Mucosa of stomach (tissue), 1 donor: Measurements from ENCODE around the gene JAG2.

Experiments used
- H3K27me3 ChIP-seq: one replicate; pipeline ENCODE4 v1.7.0; 2013; ENCODE audit warnings: mild to moderate bottlenecking, low read length; ENCODE audit not compliant: control insufficient read depth, insufficient read depth
- H3K36me3 ChIP-seq: one replicate; pipeline ENCODE4 v1.7.0; 2013; ENCODE audit warnings: low read length; ENCODE audit not compliant: control insufficient read depth, insufficient read depth
- H3K4me1 ChIP-seq: one replicate; pipeline ENCODE4 v1.7.0; 2013; ENCODE audit warnings: mild to moderate bottlenecking, low read length; ENCODE audit not compliant: control insufficient read depth, insufficient read depth
- H3K4me3 ChIP-seq: one replicate; pipeline ENCODE4 v1.7.0; 2013; ENCODE audit warnings: low read length
- H3K9ac ChIP-seq: one replicate; pipeline ENCODE4 v1.7.0; 2013; ENCODE audit warnings: mild to moderate bottlenecking, low read length, moderate library complexity
- H3K9me3 ChIP-seq: one replicate; pipeline ENCODE4 v1.7.0; 2013; ENCODE audit warnings: mild to moderate bottlenecking, low read length, moderate library complexity; ENCODE audit not compliant: control insufficient read depth
- donor health status: Pancreatic carcinoma.

JAG2 gene

GRCh38 chr14:105177082-105177481, 8.5 kb upstream of the JAG2 start:
- H3K4me3 ChIP-seq = no peak overlapping the region
- H3K27me3 ChIP-seq = peaks cover 5% of the 10 kb centered on the region
- no peak overlapping the region for H3K9ac ChIP-seq
- no peaks in the 10 kb centered on the region for H3K9me3 ChIP-seq
- no peaks in the 10 kb centered on the region for H3K36me3 ChIP-seq
- H3K4me1 ChIP-seq = peaks cover 13% of the 10 kb centered on the region

- Histone ChIP-seq H3K36me3 (no peaks in the 10 kb centered on the region), H3K9me3 (no peaks in the 10 kb centered on the region), H3K4me1 (peaks cover 11% of the 10 kb centered on the region), H3K9ac (no peak overlapping the region), H3K27me3 (peaks cover 7% of the 10 kb centered on the region), H3K4me3 (no peak overlapping the region)
Observed at GRCh38 chr14:105176513-105176912, 7.9 kb upstream of the JAG2 start.

GRCh38 chr14:105173901-105174894, 5.6 kb upstream of the JAG2 start:
- Histone ChIP-seq H3K9ac (no peak overlapping the region), H3K36me3 (no peaks in the 10 kb centered on the region), H3K4me1 (peaks cover 20% of the 10 kb centered on the region), H3K27me3 (peaks cover 24% of the 10 kb centered on the region), H3K9me3 (no peaks in the 10 kb centered on the region), H3K4me3 (no peak overlapping the region)

GRCh38 chr14:105173145-105173544, 4.6 kb upstream of the JAG2 start:
- H3K4me3 ChIP-seq = no peak overlapping the region
- peaks cover 20% of the 10 kb centered on the region for H3K4me1 ChIP-seq
- H3K9me3 ChIP-seq = no peaks in the 10 kb centered on the region
- no peaks in the 10 kb centered on the region for H3K36me3 ChIP-seq
- peaks cover 26% of the 10 kb centered on the region for H3K27me3 ChIP-seq
- no peak overlapping the region for H3K9ac ChIP-seq

- H3K36me3 ChIP-seq = no peaks in the 10 kb centered on the region
Observed at GRCh38 chr14:105172476-105172875, 3.9 kb upstream of the JAG2 start.

GRCh38 chr14:105171004-105171673, 2.6 kb upstream of the JAG2 start:
- Histone ChIP-seq H3K9ac (no peak overlapping the region), H3K9me3 (no peaks in the 10 kb centered on the region), H3K4me3 (no peak overlapping the region), H3K27me3 (peaks cover 38% of the 10 kb centered on the region), H3K36me3 (no peaks in the 10 kb centered on the region), H3K4me1 (peaks cover 20% of the 10 kb centered on the region)

More at GRCh38 chr14:105172476-105172875, 3.9 kb upstream of the JAG2 start:
- no peaks in the 10 kb centered on the region for H3K9me3 ChIP-seq
- peaks cover 29% of the 10 kb centered on the region for H3K27me3 ChIP-seq
- peaks cover 20% of the 10 kb centered on the region for H3K4me1 ChIP-seq
- H3K4me3 ChIP-seq = no peak overlapping the region
- no peak overlapping the region for H3K9ac ChIP-seq

- Histone ChIP-seq H3K4me1 (peaks cover 28% of the 10 kb centered on the region), H3K4me3 (no peak overlapping the region), H3K27me3 (peaks cover 38% of the 10 kb centered on the region), H3K9me3 (no peaks in the 10 kb centered on the region), H3K36me3 (no peaks in the 10 kb centered on the region), H3K9ac (no peak overlapping the region)
Observed at GRCh38 chr14:105169776-105170655, 1.4 kb upstream of the JAG2 start.

- Histone ChIP-seq H3K4me3 (no peak overlapping the region), H3K9ac (no peak overlapping the region), H3K27me3 (peaks cover 38% of the 10 kb centered on the region), H3K9me3 (no peaks in the 10 kb centered on the region), H3K4me1 (peaks cover 29% of the 10 kb centered on the region), H3K36me3 (no peaks in the 10 kb centered on the region)
Observed at GRCh38 chr14:105168979-105169507, 467 bp upstream of the JAG2 start.

- Histone ChIP-seq H3K4me1 (peaks cover 29% of the 10 kb centered on the region), H3K4me3 (no peak overlapping the region), H3K9ac (no peak overlapping the region), H3K27me3 (peaks cover 38% of the 10 kb centered on the region), H3K36me3 (no peaks in the 10 kb centered on the region), H3K9me3 (no peaks in the 10 kb centered on the region)
Observed at GRCh38 chr14:105168093-105168420, 519 bp downstream of the JAG2 start.

- Histone ChIP-seq H3K4me1 (peaks cover 29% of the 10 kb centered on the region), H3K36me3 (no peaks in the 10 kb centered on the region), H3K27me3 (peaks cover 38% of the 10 kb centered on the region), H3K9me3 (no peaks in the 10 kb centered on the region), H3K9ac (no peak overlapping the region), H3K4me3 (no peak overlapping the region)
Observed at GRCh38 chr14:105167303-105168092, 1.1 kb downstream of the JAG2 start.
